ENCODE measurements around the gene JAM3. TPM values are rescaled to one million over a fixed set of nuclear protein-coding genes. Genes with fewer than 3 reads are reported as not detected.

The JAM3 gene
- total RNA-seq, 3 donors from 2014 or later (not counting 1 experiment from before 2014, with no cell fraction given) = 2.1 to 3.8 (median 2.4) TPM

DNA sequence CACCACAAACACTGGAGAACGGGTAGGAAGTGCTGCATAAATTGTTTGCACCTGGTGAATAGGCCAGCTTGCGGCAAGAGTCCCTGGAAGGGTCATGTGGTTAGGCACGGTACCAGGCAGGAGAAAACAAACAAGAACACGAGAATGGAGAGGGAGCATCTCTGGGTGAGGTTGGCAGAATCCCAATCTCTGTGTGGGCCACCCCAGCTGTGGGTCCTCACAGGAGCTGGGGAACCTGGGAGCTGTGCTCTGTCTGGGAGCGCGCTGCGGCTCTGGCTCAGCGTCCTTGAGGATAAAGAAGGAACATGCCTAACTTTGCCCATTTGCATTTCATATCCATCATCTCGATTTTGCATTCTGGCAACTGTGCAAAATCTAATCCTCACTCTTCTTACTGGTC, 46.1 kb upstream of the JAM3 start:
- H3K9me3 Mint-ChIP-seq = no peaks in the 10 kb centered on the region
- Histone ChIP-seq H3K4me3 (ENCODE audit: low read length) (no peak overlapping the region), H3K4me1 (ENCODE audit: control insufficient read depth, insufficient read depth, low read length) (no peaks in the 10 kb centered on the region), H3K36me3 (ENCODE audit: control insufficient read depth, insufficient read depth, low read length) (no peaks in the 10 kb centered on the region), H3K9me3 (ENCODE audit: control insufficient read depth, insufficient read depth, low read length) (no peaks in the 10 kb centered on the region), H3K27ac (ENCODE audit: low read length) (no peak overlapping the region), H3K27me3 (ENCODE audit: control insufficient read depth, insufficient read depth, low read length) (no peaks in the 10 kb centered on the region)
- no peak overlapping the region for H3K4me3 Mint-ChIP-seq
- H3K27me3 Mint-ChIP-seq (ENCODE audit: low read depth in 2 of 2) = peaks cover 19 to 24% of the 10 kb centered on the region in 2 donors
- ATAC-seq (no peak), DNase-seq (no peak)
- WGBS (ENCODE audit: insufficient coverage) = 85% methylated on average over 9 of the region's 9 CpGs
- no peaks in the 10 kb centered on the region for H3K36me3 Mint-ChIP-seq
- intact Hi-C loops (cut with micrococcal nuclease) = no loop called here
- peaks cover 0 to 3% of the 10 kb centered on the region in 2 donors for H3K4me1 Mint-ChIP-seq
- H3K27ac Mint-ChIP-seq = no peak overlapping the region
- TF ChIP-seq, protein P1, sequence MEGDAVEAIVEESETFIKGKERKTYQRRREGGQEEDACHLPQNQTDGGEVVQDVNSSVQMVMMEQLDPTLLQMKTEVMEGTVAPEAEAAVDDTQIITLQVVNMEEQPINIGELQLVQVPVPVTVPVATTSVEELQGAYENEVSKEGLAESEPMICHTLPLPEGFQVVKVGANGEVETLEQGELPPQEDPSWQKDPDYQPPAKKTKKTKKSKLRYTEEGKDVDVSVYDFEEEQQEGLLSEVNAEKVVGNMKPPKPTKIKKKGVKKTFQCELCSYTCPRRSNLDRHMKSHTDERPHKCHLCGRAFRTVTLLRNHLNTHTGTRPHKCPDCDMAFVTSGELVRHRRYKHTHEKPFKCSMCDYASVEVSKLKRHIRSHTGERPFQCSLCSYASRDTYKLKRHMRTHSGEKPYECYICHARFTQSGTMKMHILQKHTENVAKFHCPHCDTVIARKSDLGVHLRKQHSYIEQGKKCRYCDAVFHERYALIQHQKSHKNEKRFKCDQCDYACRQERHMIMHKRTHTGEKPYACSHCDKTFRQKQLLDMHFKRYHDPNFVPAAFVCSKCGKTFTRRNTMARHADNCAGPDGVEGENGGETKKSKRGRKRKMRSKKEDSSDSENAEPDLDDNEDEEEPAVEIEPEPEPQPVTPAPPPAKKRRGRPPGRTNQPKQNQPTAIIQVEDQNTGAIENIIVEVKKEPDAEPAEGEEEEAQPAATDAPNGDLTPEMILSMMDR (IDR thresholded peaks at IDR 0.05) = no peak

DNA sequence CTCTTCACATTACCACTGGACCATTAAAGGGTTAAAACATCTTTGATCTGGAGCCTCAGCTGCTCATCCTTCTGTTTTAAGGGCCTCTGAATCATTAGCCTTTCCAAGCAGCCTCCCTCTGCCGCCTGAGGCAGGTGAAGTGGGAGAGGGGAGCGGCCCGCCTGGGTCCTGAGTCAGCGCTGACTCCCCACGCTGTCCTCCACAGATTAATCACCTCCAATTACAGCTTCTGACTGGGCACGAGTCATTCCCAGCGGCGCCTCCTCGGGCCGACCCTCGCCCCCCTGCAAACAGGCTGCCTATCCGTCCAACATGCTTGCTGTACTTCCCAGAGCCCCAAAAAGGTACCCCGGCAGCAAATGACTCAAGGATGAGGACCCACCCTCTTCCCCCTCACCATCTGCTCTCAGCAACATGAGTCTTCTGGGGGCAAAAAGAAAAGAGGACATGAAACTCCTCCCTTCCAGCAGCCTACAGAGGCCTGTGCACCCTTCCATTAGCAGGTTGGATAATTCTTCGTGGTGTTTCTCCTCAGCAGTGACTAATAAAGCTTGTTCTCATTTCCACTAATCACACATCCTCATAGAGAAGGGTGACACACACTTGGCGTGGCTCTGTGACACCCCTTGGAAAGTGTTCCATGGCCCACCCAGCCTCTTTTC, 44.3 kb upstream of the JAM3 start:
- Mint-ChIP-seq H3K4me1 (peaks cover 0 to 6% of the 10 kb centered on the region in 2 donors), H3K27ac (no peak overlapping the region), H3K27me3 (ENCODE audit: low read depth in 2 of 2) (peaks cover 19 to 21% of the 10 kb centered on the region in 2 donors), H3K9me3 (no peaks in the 10 kb centered on the region), H3K36me3 (no peaks in the 10 kb centered on the region), H3K4me3 (no peak overlapping the region)
- no peaks in the 10 kb centered on the region for H3K27me3 ChIP-seq (ENCODE audit: control insufficient read depth, insufficient read depth, low read length)
- no peaks in the 10 kb centered on the region for H3K9me3 ChIP-seq (ENCODE audit: control insufficient read depth, insufficient read depth, low read length)
- H3K4me3 ChIP-seq (ENCODE audit: low read length) = no peak overlapping the region
- no peaks in the 10 kb centered on the region for H3K36me3 ChIP-seq (ENCODE audit: control insufficient read depth, insufficient read depth, low read length)
- intact Hi-C loops (cut with micrococcal nuclease) = no loop called here
- TF ChIP-seq, protein P1 (IDR thresholded peaks at IDR 0.05) = no peak
- DNase-seq (no peak), ATAC-seq (no peak)
- H3K4me1 ChIP-seq (ENCODE audit: control insufficient read depth, insufficient read depth, low read length) = no peaks in the 10 kb centered on the region
- 67% methylated on average over 15 of the region's 15 CpGs for WGBS (ENCODE audit: insufficient coverage)
- H3K27ac ChIP-seq (ENCODE audit: low read length) = no peak overlapping the region

DNA sequence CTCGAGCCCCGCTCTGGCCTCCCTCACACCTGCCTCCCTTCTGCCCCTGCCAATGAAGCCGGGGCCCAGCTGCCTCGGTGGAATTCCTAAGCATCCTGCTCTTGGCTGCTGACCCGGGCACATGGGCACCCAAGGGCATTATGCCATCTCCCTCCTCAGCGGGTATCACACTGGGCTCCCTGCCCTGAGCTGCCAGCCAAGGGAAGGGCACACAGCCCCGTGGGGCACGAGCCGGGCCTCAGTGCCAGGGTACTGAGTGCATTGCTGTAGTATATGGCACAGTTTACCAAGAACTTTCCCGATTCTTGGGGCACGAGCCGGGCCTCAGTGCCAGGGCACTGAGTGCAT, 43.8 kb upstream of the JAM3 start:
- Histone ChIP-seq H3K4me1 (ENCODE audit: control insufficient read depth, insufficient read depth, low read length) (no peaks in the 10 kb centered on the region), H3K27me3 (ENCODE audit: control insufficient read depth, insufficient read depth, low read length) (no peaks in the 10 kb centered on the region), H3K27ac (ENCODE audit: low read length) (no peak overlapping the region), H3K9me3 (ENCODE audit: control insufficient read depth, insufficient read depth, low read length) (no peaks in the 10 kb centered on the region), H3K36me3 (ENCODE audit: control insufficient read depth, insufficient read depth, low read length) (no peaks in the 10 kb centered on the region), H3K4me3 (ENCODE audit: low read length) (no peak overlapping the region)
- Mint-ChIP-seq H3K36me3 (no peaks in the 10 kb centered on the region), H3K4me3 (no peak overlapping the region), H3K27me3 (ENCODE audit: low read depth in 2 of 2) (peaks cover 16 to 19% of the 10 kb centered on the region in 2 donors), H3K4me1 (peaks cover 0 to 6% of the 10 kb centered on the region in 2 donors), H3K9me3 (no peaks in the 10 kb centered on the region), H3K27ac (no peak overlapping the region)
- intact Hi-C loops (cut with micrococcal nuclease) = no loop called here
- 95% methylated on average over 12 of the region's 12 CpGs for WGBS (ENCODE audit: insufficient coverage)
- TF ChIP-seq, protein P1 (IDR thresholded peaks at IDR 0.05) = no peak
- no peak for DNase-seq
- ATAC-seq = no peak
